Hepatocyte (in vitro differentiated cells): ENCODE results near the gene YJEFN3.

Experiments
- EZH2phosphoT487 ChIP-seq: fragments of 200-600 bp; sonication (generic); IDR thresholded peaks from one replicate; pipeline ENCODE4 v1.6.1; 2018; ENCODE audit warnings: antibody characterized with exemption, mild to moderate bottlenecking, low read depth, moderate library complexity; ENCODE audit not compliant: unreplicated experiment, severe bottlenecking
- TF ChIP-seq, protein P1 (sequence below): fragments of 200-600 bp; sonication (generic); IDR thresholded peaks from 2 replicates; pipeline ENCODE4 v1.5.1; 2016; ENCODE audit warnings: antibody characterized with exemption, mild to moderate bottlenecking; ENCODE audit not compliant: poor library complexity

DNA sequence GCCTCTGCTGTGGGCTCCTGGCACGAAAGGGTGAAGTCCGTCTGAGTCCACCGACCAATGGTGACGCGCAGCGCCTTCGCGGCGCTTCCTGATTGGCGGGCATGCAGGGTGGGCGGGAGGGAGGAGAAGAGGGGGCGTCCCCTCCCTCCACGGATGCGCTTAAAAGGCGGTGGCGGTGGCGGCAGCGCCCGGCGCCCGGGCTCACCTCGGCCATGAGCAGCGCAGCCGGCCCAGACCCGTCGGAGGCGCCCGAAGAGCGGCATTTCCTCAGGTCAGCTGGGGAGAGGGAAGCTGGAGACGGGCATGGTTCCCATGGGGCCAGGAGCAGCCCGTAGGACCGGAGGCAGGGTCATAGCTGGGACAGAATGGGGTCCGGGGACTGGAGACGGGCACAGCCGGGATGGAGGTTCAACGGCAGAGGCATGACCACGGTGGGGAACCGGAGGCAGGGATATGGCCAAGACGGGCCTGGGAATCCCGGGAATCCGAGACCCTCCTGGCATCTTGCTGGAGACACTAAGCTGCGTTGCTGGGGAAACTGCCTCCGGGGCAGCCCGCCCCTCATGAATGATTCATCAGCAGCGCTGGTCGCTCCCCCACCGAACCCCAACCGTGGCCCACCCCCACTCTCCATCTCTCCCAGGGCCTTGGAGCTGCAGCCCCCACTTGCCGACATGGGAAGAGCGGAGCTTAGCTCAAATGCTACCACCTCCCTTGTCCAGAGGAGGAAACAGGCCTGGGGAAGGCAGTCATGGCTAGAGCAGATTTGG lies at the start of gene YJEFN3:
- TF ChIP-seq, protein P1, sequence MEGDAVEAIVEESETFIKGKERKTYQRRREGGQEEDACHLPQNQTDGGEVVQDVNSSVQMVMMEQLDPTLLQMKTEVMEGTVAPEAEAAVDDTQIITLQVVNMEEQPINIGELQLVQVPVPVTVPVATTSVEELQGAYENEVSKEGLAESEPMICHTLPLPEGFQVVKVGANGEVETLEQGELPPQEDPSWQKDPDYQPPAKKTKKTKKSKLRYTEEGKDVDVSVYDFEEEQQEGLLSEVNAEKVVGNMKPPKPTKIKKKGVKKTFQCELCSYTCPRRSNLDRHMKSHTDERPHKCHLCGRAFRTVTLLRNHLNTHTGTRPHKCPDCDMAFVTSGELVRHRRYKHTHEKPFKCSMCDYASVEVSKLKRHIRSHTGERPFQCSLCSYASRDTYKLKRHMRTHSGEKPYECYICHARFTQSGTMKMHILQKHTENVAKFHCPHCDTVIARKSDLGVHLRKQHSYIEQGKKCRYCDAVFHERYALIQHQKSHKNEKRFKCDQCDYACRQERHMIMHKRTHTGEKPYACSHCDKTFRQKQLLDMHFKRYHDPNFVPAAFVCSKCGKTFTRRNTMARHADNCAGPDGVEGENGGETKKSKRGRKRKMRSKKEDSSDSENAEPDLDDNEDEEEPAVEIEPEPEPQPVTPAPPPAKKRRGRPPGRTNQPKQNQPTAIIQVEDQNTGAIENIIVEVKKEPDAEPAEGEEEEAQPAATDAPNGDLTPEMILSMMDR = no peak
- no peak for TF ChIP-seq EZH2phosphoT487
